HG03520 (cell line): ENCODE results near the gene HSPBAP1.
"Not testable (repeated sequence)": the region's sequence is repeated elsewhere in the genome, so short reads cannot be mapped to it uniquely, and the experiment has no call there.

Source experiments
- ATAC-seq: cut with Tn5 transposase; IDR thresholded peaks from one replicate; pipeline ENCODE4 v1.9.1; 2021; ENCODE audit warnings: mild to moderate bottlenecking, moderate library complexity; ENCODE audit not compliant: unreplicated experiment

HSPBAP1 gene

DNA sequence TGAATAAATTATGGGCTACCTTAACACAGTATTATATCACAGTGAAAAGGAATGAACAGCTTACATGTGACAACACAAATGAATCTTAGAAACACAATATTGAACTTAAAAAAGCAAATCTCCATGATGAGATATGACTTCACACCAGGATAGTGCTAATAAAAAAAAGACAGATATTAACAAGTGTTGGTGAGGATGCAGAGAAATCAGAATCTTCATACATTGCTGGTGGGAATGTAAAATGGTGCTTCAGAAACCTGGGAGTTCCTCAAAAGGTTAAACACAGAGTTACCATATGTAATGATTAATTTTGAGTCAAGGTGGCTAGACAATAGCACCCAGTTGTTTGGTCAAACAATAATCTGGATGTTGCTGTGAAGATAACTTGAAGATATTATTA is 51.4 kb downstream of the HSPBAP1 start:
- ATAC-seq: no peak

DNA sequence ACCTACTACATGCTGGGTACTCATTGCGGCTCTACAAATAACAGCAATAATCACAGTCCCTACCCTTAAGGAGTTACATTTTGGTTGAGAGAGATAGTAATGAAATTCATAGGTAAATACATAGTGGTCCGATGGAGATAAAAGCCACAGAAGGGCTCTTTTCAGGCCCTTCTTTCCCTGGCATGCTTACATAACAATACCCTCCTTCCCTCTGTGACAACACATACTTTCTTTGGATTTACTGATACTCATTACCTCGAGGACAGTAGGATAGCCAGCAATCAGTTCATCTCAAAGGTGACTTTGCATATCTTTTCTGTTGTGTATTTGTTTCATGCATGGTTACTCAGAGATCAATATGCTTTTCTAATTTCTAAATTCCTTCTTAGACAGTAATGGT is 54.5 kb downstream of the HSPBAP1 start:
- no peak for ATAC-seq

DNA sequence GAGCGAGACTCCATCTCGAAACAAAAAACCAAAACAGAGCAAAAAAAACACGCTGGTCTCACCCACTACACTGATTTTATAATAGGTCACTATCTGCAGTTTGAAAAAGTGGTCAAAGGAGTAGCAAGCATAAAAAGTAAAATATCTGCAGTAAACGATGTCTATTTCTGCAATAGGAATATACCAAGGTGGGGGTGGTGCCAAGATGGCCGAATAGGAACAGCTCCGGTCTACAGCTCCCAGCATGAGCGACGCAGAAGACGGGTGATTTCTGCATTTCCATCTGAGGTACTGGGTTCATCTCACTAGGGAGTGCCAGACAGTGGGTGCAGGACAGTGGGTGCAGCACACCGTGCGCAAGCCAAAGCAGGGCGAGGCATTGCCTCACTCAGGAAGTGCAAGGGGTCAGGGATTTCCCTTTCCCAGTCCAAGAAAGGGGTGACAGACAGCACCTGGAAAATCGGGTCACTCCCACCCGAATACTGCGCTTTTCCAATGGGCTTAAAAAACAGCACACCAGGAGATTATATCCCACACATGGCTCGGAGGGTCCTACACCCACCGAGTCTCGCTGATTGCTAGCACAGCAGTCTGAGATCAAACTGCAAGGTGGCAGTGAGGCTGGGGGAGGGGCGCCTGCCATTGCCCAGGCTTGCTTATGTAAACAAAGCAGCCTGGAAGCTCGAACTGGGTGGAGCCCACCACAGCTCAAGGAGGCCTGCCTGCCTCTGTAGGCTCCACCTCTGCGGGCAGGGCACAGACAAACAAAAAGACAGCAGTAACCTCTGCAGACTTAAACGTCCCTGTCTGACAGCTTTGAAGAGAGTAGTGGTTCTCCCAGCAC is 60.7 kb downstream of the HSPBAP1 start:
- ATAC-seq: not testable (repeated sequence)

DNA sequence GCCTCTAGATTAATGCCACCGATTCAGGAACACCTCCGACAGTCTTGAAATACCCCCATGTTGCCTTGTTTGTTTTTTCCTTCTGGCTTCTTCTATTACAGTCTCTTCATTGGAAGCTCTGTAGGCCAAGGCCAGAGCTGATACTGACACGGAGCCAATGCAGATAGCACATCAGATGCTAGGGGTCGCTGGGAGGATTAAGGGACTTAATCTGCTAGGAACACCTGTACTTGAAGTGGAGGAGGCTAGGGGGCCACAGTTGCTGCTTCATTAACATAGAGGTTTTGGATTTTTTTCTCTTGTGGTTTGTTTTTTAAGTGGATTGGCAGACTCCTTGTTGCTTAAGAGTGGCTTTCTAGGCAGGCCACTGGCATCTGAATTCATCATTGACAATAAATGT is 63.4 kb downstream of the HSPBAP1 start:
- no peak for ATAC-seq

DNA sequence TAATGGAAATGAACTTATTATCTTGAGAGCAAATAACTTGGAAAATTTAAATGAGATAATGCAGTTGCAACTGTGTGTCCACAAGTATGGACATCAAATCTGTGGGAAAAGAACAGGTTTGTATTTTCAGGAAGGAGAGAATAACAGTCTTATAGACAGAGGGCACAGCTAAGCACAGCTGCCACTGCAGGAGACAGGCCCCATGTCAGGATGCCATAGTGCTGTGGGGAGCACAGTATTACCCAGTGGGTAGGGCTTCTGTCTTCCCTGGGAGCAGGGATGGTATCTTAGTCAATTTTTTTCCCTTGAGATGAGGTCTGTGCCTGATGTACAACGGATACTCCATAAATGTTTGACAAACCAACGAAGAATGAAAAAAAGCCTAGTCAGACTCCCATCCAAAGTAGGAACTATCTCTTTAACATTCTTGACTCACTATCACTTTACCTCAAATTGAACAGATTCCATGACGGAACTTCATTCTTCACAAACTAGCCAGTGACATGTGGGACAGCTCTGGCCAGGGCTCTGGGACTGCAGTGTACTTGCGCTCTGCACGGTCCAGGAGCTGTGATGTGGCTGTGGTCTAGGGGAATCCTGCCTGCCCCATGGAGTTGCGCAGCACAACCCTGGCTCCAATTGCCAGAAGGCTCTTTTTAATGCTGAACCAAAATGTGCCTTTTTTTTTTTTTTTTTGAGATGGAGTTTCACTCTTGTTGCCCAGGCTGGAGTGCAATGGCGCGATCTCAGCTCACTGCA is 64.7 kb downstream of the HSPBAP1 start:
- no peak for ATAC-seq

DNA sequence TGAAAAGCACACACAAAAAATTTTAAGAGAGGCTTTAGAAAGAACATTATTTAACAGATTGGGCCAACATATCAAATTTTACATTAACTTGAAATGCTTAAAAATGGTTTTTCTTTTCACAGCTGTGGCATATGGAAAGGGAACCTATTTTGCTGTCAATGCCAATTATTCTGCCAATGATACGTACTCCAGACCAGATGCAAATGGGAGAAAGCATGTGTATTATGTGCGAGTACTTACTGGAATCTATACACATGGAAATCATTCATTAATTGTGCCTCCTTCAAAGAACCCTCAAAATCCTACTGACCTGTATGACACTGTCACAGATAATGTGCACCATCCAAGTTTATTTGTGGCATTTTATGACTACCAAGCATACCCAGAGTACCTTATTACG is 65.4 kb downstream of the HSPBAP1 start:
- ATAC-seq: no peak

DNA sequence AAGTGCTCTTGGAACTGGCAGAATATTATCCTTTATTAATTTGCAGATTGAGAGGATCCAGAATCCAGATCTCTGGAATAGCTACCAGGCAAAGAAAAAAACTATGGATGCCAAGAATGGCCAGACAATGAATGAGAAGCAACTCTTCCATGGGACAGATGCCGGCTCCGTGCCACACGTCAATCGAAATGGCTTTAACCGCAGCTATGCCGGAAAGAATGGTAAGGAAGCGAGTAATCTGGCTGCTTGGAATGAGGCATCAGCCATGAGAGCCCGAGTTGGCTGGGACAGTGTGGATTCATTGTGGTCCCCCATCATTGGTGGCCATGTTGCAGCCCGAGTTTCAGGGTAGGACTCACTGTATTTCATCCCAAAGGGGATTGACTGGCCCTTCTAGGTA is 65.9 kb downstream of the HSPBAP1 start:
- ATAC-seq: no peak

DNA sequence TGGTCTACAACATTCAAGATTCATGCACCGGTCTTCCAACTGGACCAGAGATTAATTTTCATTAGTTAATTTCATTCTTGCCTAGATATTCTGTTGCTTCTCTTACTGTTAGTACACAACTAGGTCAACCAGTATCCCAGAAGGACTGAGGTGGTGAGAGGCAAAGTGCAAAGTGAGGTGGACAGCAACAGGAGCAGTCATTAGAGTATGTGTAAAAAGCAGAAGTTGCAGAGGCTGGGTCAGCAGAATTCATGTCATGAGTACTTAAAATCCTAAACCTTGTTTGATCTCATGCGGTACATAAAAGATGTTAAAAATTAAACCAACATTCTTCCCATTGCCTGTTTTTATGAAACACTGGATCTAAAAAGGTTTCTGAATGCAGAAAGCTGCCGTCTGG is 66.3 kb downstream of the HSPBAP1 start:
- ATAC-seq: no peak

DNA sequence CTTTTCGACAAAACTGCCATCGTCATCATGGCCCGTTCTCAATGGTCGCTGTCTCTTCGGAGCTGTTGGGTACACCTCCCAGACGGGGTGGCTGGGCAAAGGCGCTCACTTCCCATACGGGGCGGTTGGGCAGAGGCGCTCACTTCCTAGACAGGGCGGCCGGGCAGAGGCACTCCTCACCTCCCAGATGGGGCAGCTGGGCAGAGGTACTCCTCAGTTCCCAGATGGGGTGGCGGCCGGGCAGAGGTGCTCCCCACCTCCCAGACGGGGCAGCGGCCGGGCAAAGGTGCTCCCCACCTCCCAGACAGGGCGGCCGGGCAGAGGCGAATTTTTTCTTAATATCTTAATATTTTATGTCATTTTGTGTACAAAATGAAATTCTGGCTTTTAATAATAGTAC is 68.5 kb downstream of the HSPBAP1 start:
- no peak for ATAC-seq

DNA sequence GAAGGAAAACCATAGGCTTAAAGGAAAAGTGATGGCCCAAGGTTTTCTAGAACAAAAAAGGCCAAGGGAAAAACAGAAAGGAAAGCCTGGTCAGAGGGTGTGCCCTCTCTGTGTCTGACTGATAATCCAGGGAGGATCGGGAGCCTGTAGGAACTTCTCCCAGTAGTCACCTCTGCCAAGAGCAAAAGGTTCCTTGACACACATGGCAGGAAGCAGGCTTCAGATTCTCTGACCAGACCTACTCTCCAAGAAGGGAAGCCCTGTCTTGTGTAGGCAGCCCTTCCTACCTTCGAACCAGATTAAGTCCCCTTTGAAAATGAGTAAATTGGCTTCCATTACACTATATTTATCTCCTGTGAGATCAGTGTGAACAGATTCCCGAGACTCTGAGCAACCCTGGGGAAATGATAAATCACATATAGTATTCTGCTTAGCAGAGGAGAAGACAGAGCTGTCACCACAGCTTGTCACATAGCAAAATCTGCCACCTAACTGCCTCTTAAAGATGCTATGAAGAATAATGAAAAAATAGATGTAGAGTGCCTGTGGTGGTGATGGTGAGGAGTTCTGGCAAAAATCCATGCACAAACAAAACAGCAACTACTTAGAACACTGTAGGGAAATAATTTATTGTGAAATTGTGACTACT is 74.2 kb downstream of the HSPBAP1 start:
- ATAC-seq: no peak

DNA sequence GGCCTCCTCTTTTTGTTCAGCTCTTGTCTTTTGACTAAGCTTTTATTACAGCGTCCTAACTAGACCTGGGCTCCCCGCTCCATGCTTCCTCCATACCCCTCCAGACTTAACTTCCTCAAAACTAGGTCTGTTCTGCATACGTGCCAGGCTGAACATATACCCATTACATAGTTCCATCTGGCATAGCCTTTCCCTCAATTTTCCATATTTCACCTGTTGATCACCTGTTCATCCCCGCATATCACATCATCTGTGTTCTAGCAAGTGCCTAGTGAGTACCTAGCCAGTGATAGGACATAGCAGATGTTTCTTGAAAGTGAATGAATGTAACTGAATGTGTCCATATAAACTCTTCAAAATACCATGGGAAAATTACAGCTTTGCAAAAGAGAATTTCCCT is 77.0 kb downstream of the HSPBAP1 start:
- no peak for ATAC-seq

DNA sequence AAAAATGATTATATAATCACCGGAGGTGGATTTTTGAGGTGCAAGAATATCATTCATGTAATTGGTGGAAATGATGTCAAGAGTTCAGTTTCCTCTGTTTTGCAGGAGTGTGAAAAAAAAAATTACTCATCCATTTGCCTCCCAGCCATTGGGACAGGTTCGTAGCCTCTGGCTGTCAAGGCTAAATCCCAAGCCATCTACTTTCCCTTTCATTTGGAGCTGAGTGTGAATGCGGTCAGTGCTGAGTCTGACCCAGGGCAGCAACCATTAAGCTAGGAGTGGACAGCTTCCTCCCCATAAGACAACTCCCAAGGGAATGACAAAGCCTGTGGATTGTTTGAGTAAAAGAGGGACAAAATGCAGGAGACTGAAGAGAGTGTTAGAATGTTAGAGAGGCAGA is 79.4 kb downstream of the HSPBAP1 start:
- no peak for ATAC-seq

DNA sequence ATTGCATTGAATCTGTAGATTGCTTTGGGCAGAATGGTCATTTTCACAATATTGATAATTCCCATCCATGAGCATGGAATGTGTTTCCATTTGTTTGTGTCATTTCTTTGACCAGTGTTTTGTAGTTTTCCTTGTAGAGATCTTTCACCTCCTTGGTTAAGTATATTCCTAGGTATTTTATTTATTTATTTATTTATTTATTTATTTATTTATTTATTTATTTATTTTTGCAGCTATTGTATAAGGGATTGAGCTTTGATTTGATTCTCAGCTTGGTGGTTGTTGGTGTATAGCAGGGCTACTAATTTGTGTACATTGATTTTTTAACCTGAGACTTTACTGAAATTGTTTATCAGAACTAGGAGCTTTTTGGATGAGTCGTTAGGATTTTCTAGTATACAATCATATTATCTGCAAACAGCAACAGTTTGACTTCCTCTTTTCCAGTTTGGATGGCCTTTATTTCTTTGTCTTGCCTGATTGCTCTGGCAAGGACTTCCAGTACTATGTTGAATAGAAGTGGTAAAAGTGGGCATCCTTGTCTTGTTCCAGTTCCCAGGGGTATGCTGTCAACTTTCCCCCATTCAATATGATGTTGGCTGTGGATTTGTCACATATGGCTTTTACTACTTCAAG is 82.9 kb downstream of the HSPBAP1 start:
- not testable (repeated sequence) for ATAC-seq

DNA sequence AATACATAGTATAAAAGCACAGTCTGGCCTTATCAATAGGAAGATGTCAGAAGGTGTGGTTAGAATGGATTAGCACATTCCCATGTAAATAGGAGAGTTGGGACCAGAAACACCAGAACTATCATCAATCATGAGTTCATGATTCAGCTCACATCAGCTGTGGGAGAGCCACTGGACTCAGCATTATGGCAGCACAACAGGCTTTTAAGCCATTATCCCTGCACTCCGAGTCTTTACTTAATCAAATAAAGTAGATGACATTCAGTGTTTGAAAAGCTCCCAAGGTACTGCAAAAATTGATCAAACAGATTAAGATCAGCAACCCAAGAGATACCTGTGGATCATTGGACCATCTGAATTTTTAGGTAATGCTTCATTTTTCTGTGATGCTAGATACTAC is 88.3 kb downstream of the HSPBAP1 start:
- no peak for ATAC-seq

DNA sequence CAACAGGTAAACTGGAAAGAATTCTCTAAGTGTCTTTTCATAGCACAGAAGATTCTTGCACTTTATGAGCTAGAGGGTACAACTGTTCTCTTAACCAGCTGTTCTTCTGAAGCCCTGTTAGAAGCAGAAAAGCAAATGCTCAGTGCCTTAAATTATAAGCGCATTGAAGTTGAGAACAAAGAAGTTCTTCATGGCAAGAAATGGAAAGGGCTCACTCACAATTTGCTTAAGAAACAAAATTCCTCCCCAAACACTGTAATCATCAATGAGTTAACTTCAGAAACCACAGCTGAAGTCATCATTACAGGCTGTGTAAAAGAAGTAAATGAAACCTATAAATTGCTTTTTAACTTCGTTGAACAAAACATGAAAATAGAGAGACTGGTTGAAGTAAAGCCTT is 93.4 kb downstream of the HSPBAP1 start:
- ATAC-seq: no peak

DNA sequence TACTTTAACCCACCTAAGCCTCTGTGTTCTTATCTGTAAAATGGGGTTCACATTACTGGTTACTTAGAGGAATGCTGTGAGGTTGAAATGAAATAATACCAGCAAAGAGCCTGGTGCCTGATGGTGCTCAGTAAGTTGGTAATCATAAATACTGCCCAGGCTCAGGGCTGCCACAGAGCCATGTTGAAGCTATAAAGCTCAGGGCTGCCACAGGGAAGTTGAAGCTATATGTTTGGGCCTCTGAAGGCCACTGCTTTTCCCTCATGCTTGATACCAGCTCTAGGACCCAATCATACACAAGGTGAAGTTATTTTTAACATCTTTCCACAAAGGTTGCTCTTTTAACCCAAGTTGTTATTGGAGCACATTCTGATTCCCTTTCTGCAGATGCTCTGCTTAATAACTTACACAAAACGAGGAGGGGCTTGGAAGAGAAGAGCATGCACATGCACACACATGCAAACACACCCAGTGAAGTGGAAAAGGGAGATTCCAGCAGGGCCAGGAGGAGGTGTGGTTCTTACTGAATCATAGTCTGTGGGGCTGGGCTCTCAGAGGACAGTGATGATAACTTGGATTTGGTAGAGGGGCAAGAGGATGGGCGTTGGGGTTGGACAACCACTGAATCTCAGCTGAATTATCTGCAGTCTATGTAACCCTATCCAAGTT is 95.5 kb downstream of the HSPBAP1 start:
- ATAC-seq: peak; percentile 60

DNA sequence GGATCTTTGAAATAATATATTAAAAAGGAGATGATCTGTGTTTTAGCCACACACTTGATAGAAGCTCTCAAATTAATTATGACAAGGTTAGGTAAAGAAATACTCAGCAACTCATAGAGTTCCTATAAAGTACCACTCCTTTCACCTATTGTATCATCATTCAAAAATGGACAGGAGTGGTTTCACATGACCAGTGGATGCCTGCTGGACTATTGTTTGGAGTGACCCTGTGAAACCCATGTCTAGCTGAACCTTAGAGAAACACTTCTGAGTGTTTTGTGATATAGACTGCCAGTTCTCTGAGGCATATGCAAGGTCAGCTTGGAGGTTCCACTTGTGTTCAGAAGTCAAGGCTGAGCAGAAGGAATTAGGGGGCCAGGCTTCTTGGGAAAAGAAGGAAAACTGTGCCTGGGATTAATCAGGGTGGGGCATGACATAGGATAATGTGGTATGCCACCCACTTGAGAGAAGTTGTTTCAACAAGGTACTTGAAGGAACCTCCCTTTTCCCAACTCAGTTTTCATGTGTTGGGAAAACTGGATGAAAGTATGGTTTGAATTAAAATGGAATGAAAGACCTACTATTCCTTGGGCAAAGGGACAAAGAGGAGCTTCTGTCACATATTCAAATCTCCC is 97.6 kb downstream of the HSPBAP1 start:
- no peak for ATAC-seq

DNA sequence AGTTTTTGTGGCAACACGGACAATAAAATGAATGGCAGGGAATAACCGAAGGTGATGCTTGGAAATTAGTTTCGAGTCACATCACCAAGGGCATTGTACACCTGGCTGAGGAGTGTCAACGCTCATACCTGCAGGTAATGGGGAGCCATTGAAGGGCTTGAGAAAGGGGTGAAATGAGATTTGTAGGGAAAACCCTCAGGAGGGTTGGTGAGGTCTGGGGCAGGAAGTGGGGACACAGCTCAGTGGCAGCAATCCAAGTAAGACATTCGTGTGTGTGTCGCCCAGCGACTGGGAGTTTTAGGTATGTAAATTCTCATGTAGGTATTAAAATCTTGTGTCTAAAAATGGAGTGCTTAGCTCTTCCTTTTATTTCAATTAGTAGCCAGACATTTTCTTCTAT is 98.7 kb downstream of the HSPBAP1 start:
- ATAC-seq: no peak

DNA sequence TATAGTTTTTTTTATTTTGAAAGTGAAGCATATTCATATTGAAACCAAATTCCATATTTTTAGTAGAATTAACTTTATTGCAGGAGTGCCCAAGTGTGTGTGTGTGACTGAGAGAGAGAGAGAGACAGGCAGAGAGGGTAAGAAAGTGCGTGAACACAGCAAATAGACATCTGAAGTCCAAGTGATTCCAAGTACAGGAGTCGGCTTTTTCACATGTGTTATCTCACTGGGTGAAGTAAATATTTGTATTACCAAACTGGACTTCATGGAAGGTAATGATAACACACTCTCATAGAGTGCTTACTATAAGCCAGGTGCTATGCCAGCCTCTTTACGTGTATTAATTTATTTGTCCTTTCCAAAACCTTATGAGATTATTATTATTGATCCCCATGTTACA is 101.0 kb downstream of the HSPBAP1 start:
- no peak for ATAC-seq

DNA sequence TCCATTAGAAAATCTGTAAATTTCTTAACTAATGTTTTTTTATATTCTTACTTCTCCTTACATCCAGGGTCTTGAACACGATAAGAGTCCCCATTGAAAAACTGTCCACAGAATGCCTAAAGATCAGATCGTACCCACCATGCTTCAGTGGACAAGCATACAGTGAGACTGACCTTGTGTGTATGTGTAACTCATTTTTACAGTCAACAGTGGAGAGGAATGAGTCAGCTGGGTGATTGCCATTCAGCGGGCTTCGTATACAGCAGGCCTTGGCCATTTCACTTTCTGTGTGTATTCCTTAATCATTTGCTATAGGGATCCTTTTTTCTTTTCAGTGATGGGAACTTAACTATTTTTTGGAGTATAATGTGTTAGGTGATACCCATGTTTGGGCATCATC is 102.4 kb downstream of the HSPBAP1 start:
- peak; percentile 71 for ATAC-seq
